ENCODE results near the gene PTPRK. TPM values are rescaled to one million over a fixed set of nuclear protein-coding genes. Genes with fewer than 3 reads are reported as not detected.

Gene PTPRK
- total RNA-seq, 4 donors from 2014 or later: 10.3 to 36.0 (median 20.5) TPM

GRCh38 chr6:128495536-128496333 lies 24.7 kb downstream of the PTPRK start:
- DNase-seq: no peak
- Histone ChIP-seq H3K27ac (no peak overlapping the region), H3K36me3 (no peaks in the 10 kb centered on the region), H3K4me3 (no peak overlapping the region), H3K4me1 (peaks cover 0 to 36% (median 24%) of the 10 kb centered on the region in 3 donors), H3K9me3 (no peaks in the 10 kb centered on the region), H3K27me3 (no peaks in the 10 kb centered on the region)
- no peak for TF ChIP-seq POLR2A (IDR thresholded peaks at IDR 0.05)
- no peak for TF ChIP-seq CTCF (IDR thresholded peaks at IDR 0.05)
- intact Hi-C loops (cut with DNase I): no loop called here
- WGBS, 2 donors: 85 to 92% methylated on average over 6 of the region's 6 CpGs

- no peak for TF ChIP-seq POLR2A (IDR thresholded peaks at IDR 0.05)
- TF ChIP-seq CTCF (IDR thresholded peaks at IDR 0.05): no peak
- WGBS, 2 donors: 65 to 80% methylated on average over 5 of the region's 5 CpGs
- Histone ChIP-seq H3K27me3 (no peaks in the 10 kb centered on the region), H3K9me3 (no peaks in the 10 kb centered on the region), H3K36me3 (no peaks in the 10 kb centered on the region), H3K4me1 (peaks cover 0 to 31% (median 20%) of the 10 kb centered on the region in 3 donors), H3K4me3 (no peak overlapping the region), H3K27ac (no peak overlapping the region)
- DNase-seq: no peak
- intact Hi-C loops (cut with DNase I): no loop called here
Measured at GRCh38 chr6:128494440-128494839, 26.0 kb downstream of the PTPRK start.

GRCh38 chr6:128493877-128494276 lies 26.5 kb downstream of the PTPRK start:
- Histone ChIP-seq H3K4me3 (no peak overlapping the region), H3K36me3 (no peaks in the 10 kb centered on the region), H3K4me1 (peaks cover 0 to 30% (median 15%) of the 10 kb centered on the region in 3 donors), H3K27me3 (no peaks in the 10 kb centered on the region), H3K27ac (no peak overlapping the region), H3K9me3 (no peaks in the 10 kb centered on the region)
- 82 to 94% methylated on average over 4 of the region's 4 CpGs for WGBS, 2 donors
- intact Hi-C loops (cut with DNase I): no loop called here
- DNase-seq: no peak
- TF ChIP-seq POLR2A (IDR thresholded peaks at IDR 0.05): no peak
- no peak for TF ChIP-seq CTCF (IDR thresholded peaks at IDR 0.05)

DNA sequence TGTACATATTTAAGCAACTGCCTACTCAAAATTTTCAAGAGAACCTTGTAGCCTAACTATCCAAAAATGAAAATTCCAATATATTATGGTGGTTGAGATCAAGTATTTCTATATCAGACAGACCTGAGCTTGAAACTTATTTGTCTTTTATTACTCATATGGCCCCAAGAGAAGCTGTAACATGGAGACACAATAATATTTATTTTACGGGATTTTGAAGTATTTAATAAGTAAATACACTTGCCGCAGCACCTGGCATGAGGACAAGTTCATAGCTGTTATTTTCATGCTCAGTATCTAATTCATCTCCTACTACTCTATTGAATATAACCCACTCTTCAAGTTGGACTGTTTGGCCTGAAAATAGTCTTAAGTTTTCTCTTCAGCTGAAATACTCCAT lies 28.0 kb downstream of the PTPRK start:
- Histone ChIP-seq H3K9me3 (no peaks in the 10 kb centered on the region), H3K4me3 (peak overlapping the region in 2 of 4 donors; percentile 46 to 62), H3K27me3 (no peaks in the 10 kb centered on the region), H3K36me3 (no peaks in the 10 kb centered on the region), H3K27ac (peak overlapping the region; percentile 69 to 86 (median 84)), H3K4me1 (peaks cover 0 to 30% (median 15%) of the 10 kb centered on the region in 3 donors)
- WGBS, 2 donors: 21 to 27% methylated on average over 2 of the region's 2 CpGs
- no peak for TF ChIP-seq POLR2A (IDR thresholded peaks at IDR 0.05)
- TF ChIP-seq CTCF (IDR thresholded peaks at IDR 0.05): no peak
- DNase-seq: no peak
- intact Hi-C loops (cut with DNase I): no loop called here

GRCh38 chr6:128491610-128492206 lies 28.7 kb downstream of the PTPRK start:
- TF ChIP-seq CTCF (IDR thresholded peaks at IDR 0.05) (no peak), POLR2A (IDR thresholded peaks at IDR 0.05) (no peak)
- Histone ChIP-seq H3K4me3 (peak overlapping the region; percentile 31 to 62 (median 47)), H3K9me3 (no peaks in the 10 kb centered on the region), H3K27ac (peak overlapping the region; percentile 69 to 86 (median 84)), H3K36me3 (no peaks in the 10 kb centered on the region), H3K4me1 (peaks cover 0 to 30% (median 15%) of the 10 kb centered on the region in 3 donors), H3K27me3 (no peaks in the 10 kb centered on the region)
- 11 to 14% methylated on average over 7 to 8 of the region's 8 CpGs for WGBS, 2 donors
- no peak for DNase-seq
- intact Hi-C loops (cut with DNase I): no loop called here
